GM19372 (cell line): Measurements from ENCODE around the gene RUBCNL.

ENCODE experiments used
- ATAC-seq: cut with Tn5 transposase; IDR thresholded peaks from one replicate; pipeline ENCODE4 v1.9.1; 2021; ENCODE audit warnings: mild to moderate bottlenecking, low read depth, moderate library complexity; ENCODE audit not compliant: unreplicated experiment

Gene RUBCNL

DNA sequence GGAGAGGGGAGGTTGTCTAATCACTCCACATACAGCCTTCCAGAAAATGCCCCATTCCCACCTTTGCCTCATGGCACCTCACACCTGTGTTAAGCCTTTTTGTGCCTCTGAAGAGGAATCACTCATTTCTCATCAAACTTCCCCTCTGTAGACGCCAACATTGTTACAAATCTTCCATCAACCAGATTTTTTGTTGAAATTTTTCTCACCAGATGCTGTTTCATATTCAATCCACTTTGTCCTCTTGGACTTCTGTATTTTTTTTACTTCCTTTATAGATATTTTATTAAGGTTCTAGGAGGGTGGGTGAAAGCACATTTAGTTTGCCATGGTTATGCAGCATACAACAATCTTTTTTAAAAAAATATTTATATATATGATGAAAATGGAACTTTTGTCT is 74.0 kb downstream of the RUBCNL start:
- no peak for ATAC-seq

DNA sequence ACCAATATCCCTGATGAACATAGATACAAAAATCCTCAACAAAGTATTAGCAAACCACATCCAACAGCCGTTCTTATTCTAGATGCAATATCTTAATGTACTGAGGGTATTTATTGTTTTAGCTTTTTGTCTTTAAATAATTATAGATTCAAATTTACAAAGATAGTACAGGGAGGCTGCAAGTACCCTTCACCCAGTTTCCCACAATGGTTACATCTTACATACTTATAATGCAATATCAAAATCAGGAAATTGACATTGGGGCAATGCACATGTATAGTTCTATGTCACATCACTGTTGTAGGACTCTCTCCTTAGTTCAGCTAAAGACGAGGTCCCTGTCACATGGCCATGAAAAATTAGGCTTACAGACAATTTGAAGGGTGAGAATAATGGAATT is 75.8 kb downstream of the RUBCNL start:
- ATAC-seq: no peak

DNA sequence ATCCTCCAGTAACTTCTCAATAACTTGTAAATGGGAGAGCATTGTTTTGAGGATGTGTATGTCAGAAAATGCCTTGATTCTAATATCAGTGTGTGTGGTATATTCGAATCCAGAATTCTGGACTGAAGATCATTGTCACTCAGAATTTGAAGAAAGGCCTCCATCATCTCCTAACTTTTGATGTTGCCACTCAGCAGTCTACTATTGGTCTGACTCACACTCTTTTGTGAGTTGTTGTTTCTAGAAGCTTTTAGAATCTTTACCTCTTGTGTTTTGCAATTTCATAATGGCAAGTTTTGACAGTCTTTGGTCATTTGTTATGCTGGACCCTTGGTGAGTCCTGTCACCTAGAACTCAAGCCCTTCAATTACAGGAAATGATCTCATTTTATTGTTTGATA is 77.0 kb downstream of the RUBCNL start:
- no peak for ATAC-seq

DNA sequence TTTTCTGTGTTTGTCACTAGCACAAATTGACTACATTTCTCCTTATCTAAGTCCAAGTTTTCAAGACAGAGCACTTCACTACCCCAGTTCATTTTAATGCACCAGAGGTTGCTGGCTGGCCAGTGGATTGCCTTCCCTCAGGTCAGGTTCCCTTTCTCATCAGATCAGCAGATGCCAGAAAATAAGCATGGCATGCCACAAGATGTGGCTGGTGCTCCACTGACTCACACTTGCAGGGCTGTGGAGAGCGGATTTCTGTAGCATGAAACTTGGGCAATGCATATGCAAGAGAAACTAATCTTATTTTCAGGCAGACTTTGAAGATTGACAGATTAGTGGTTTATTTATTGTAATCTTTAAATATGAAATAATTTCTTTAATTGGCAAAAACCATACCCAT is 79.5 kb downstream of the RUBCNL start:
- ATAC-seq: no peak

DNA sequence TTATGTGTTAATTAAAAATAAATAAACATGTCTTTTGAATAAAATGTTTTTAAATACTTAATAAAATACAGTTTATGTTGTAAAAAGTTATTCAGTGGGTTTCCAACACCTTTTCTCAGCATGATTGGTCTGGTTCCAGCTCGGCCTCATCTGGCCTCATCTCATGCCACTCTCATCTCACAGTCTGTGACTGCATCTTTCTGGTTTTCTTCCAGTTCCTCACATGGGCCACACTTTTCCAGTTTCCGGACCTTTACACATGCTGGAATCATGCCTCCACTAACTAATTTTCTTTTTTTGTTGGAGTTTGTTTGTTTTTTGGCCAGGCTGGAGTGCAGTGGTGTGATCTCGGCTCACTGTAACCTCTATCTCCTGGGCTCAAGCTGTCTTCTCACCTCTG is 82.5 kb downstream of the RUBCNL start:
- ATAC-seq: no peak

DNA sequence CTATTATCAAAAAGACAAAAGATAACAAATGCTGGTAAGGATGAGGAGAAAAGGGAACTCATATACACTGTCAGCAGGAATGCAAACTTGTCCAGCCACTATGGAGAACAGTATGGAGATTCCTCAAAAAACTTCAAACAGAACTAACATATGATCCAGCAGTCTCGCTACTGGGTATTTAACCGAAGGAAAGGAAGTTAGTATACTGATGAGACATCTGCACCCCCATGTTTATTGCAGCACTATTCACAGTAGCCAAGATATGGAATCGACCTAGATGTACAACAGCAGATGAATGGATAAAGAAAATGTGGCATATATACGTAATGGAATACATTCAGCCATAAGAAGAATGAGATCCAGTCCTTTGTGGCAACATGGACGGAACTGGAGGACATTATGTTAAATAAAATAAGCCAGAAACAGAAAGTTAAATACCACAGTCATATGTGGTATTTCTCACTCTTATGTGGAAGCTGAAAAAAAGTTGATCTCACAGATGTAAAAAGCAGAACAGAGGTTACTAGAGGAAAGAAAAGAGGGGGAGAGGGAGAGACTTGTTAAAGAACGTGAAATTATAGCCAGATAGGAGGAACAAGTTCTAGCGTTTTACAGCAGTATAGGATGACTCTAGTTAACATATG is 83.2 kb downstream of the RUBCNL start:
- no peak for ATAC-seq

DNA sequence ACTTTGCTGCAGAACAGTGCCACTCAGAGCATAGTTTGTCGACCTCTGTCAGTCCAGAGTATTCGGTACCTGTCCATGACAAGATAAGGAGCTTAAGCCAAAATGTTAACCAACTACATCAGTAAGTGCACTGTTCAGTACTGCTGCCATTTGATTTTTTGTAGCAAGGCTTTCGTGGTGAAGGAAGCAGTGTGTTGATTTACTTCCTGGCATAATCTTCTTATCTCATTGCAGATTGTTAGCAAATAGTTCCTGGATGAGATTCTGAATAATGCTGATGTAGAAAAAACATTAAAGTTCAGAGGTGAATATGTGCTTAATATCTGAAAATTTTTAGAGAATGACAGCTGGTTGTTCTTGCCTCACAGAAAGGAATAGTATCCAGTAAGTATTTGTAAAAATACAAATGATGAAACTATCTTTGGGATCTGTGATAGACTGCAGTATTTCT is 89.7 kb downstream of the RUBCNL start:
- ATAC-seq: no peak

DNA sequence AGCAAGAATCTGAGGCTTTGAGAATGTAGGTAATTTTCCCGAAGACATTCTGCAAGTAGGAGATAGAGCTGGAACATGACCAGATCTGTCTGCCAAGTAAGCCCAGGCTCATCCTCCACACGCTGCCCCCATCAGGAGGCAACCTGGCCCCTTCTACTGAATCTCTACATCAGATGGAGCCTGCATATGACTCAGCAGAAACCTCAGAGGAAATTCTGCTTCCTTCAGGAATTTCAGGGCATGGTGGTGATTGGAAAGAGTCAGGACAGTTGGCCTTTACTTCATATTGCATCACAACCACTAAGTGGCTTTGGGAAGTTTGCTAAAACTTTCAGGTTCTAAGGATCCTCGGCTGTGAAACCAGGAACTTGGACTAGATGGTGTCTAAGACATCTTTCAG is 90.1 kb downstream of the RUBCNL start:
- ATAC-seq: no peak

DNA sequence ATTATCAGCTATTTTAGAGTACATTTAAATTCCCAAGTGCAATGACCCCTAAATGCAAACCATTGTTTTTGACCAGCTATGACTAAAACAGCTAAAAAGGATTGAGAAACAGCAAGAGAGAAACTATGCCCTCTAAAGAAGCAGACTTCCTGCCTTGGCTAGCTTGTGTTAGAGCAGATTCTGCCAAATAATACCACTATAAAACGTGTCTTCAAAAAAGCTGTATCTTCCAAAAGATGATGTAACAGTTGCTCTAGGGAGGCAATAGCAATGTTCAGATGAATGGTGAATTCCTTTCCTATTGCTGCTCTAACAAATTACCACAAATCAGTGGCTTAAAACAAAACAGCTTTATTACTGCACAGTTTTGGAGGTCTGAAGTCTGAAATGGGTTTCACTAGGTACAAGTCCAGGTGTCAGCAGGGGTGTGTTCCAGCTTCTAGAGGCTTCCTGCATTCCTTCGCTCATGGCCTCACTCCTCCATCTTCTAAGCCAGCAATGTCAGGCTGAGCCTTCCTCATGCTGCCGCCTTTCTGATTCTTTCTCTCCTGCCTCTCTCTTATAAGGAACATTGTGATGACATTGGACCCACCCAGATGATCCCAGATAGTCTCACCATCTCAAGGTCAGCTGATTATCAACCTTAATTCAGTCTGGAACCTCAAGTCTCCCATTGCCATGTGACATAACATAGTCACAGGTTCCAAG is 90.8 kb downstream of the RUBCNL start:
- no peak for ATAC-seq

DNA sequence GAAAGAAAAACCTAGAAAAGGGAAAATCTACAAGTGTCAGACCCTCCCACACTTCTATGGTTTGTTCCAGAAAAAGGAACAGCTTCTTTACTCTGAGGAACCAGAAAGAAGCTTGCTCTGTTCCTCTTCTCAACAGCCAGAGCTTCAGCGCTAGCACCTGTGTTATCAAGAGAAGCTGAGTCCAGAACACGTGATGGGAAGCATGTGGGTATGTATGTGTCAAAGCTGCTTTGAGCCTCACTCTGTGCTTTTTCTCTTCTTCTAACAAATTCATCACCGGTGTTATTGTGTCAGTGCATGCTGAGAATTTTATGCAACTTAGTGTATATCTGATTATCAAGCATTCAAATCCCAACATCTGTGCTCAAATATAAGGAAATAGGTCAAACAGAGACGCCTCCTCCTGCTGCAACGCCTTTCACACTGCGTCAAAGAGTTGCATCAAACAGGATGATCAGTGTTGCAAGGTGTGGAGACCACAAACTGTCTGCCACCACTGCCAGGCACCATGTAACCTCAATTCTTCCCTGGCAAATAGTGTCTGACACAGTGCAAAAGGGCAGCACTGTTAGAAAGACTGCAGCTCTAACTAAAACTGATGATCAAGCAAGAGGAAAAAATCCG is 91.4 kb downstream of the RUBCNL start:
- ATAC-seq: no peak

DNA sequence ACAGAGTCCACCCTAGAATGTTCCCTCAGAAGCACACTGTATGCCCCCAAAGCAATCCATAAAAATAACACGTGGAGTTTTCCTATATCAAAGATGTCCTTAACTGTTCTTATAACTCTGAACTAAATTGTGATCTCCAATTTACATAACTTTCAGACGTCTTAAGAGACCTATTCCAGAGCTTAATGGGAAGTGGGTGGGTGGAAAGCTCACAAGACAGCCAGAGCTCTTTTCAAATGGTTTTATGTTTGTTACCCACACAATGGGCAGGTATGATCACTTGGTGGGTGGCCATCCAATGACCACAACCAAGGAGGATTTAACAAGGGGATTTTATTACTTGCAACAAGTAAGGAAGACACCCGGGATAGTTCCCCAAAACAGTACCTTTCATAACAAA is 93.6 kb downstream of the RUBCNL start:
- ATAC-seq: no peak
